K562 (cell line): ENCODE results near the gene RBPMS2. TPM values are rescaled to one million over a fixed set of nuclear protein-coding genes. Genes with fewer than 3 reads are reported as not detected.

ENCODE experiments used
- ATF7 ChIP-seq: fragments of 450-650 bp; IDR thresholded peaks from 2 replicates; pipeline ENCODE4 v1.7.1; 2014; ENCODE audit warnings: mild to moderate bottlenecking, moderate library complexity
- BRF1 ChIP-seq: IDR thresholded peaks from 3 replicates; pipeline ENCODE4 v1.6.1; 2011; ENCODE audit warnings: borderline replicate concordance, mild to moderate bottlenecking; ENCODE audit not compliant: insufficient read length; ENCODE audit errors: extremely low read depth
- C11orf30 ChIP-seq: fragments of 450-650 bp; IDR thresholded peaks from 2 replicates; pipeline ENCODE4 v1.6.1; 2016; ENCODE audit warnings: low read depth, mild to moderate bottlenecking
- CREM ChIP-seq: IDR thresholded peaks from 2 replicates; pipeline ENCODE4 v1.6.1; 2014; ENCODE audit warnings: antibody characterized with exemption, low read depth
- CXXC5 ChIP-seq: fragments of 250-450 bp; sonication (Bioruptor Pico); IDR thresholded peaks from 2 replicates; pipeline ENCODE4 v1.8.0; 2022; ENCODE audit warnings: inconsistent platforms, mild to moderate bottlenecking, moderate library complexity
- DPF2 ChIP-seq: fragments of 450-650 bp; IDR thresholded peaks from 2 replicates; pipeline ENCODE4 v1.6.1; 2016
- E2F4 ChIP-seq: sonication (generic); formaldehyde crosslinking; IDR thresholded peaks from 2 replicates; pipeline ENCODE4 v1.8.0; 2022; ENCODE audit warnings: mild to moderate bottlenecking, low read depth, missing genetic modification reagents
- FOS ChIP-seq: IDR thresholded peaks from 3 replicates; pipeline ENCODE4 v1.6.1; 2011; ENCODE audit not compliant: insufficient read length; ENCODE audit errors: extremely low read depth
- GATA2 ChIP-seq: sonication (generic); formaldehyde crosslinking; IDR thresholded peaks from 2 replicates; pipeline ENCODE4 v1.4.0; 2020; ENCODE audit warnings: mild to moderate bottlenecking, missing genetic modification reagents
- HNRNPK ChIP-seq: fragments of 200-400 bp; formaldehyde crosslinking; IDR thresholded peaks from one replicate; pipeline ENCODE4 v1.6.1; 2018; ENCODE audit warnings: mild to moderate bottlenecking, low read depth, low read length; ENCODE audit not compliant: poor library complexity, severe bottlenecking
- HOXB6 ChIP-seq: fragments of 250-450 bp; sonication (Bioruptor Pico); IDR thresholded peaks from 2 replicates; pipeline ENCODE4 v1.5.1; 2022; ENCODE audit warnings: mild to moderate bottlenecking, borderline replicate concordance
- NFE2 ChIP-seq: IDR thresholded peaks from 2 replicates; pipeline ENCODE4 v1.6.1; 2014; ENCODE audit warnings: antibody characterized with exemption, low read depth
- NRF1 ChIP-seq, 2 experiments: fragments of 450-650 bp; IDR thresholded peaks in 1 of 2; conservative IDR thresholded peaks in 1 of 2; 2 replicates each; pipeline ENCODE4 v1.6.1; 2014; ENCODE audit warnings: mild to moderate bottlenecking in 2 of 2
- SMC3 ChIP-seq: conservative IDR thresholded peaks from 2 replicates; pipeline ENCODE4 v1.6.1; 2011; ENCODE audit warnings: low read depth, low read length, improper control_type of control experiment; ENCODE audit not compliant: insufficient read depth
- TCF7 ChIP-seq: sonication (generic); IDR thresholded peaks from 2 replicates; pipeline ENCODE4 v1.6.1; 2016; ENCODE audit warnings: antibody characterized with exemption, borderline replicate concordance
- XRCC3 ChIP-seq: fragments of 450-650 bp; IDR thresholded peaks from 2 replicates; pipeline ENCODE4 v1.6.1; 2017; ENCODE audit warnings: mild to moderate bottlenecking, moderate library complexity
- ZBTB33 ChIP-seq: sonication (generic); formaldehyde crosslinking; IDR thresholded peaks from 2 replicates; pipeline ENCODE4 v1.8.1; 2023; ENCODE audit warnings: mild to moderate bottlenecking, missing genetic modification reagents
- ZNF140 ChIP-seq: fragments of 250-450 bp; sonication (Bioruptor Pico); IDR thresholded peaks from 2 replicates; pipeline ENCODE4 v1.8.0; 2021; ENCODE audit warnings: moderate library complexity, mild to moderate bottlenecking, inconsistent platforms
- ZNF197 ChIP-seq: fragments of 200-800 bp; sonication (Bioruptor generic); IDR thresholded peaks from 2 replicates; pipeline ENCODE4 v1.6.1; 2016; ENCODE audit warnings: low read depth, missing genetic modification characterization, missing compliant biosample characterization
- ZNF274 ChIP-seq: IDR thresholded peaks from 2 replicates; pipeline ENCODE4 v1.6.1; 2011; ENCODE audit warnings: low read depth, mild to moderate bottlenecking, low read length, moderate library complexity, borderline replicate concordance
- polyA plus RNA-seq, 8 experiments: library from polyadenylated mRNA; depleted of rRNA in 4 of 8; stranded (reverse) in 5 of 8; unstranded in 3 of 8; fragments of >200 nt; fragmentation: Nextera tagmentation in 2 of 8; fragmentation: Illumina TruSeq in 1 of 8; extraction: Ambion mirVana in 2 of 8; extraction: Trizol in 1 of 8; gene quantifications; 2 replicates each; pipeline versions ENCODE4 v1.2.1 to v1.2.3, GENCODE V29; 2011 to 2014; ENCODE audit warnings: inconsistent platforms in 1 of 8, missing spikeins in 1 of 8
- total RNA-seq, 7 experiments: library from RNA; depleted of rRNA in 6 of 7; stranded (reverse); fragments of >200 nt in 6 of 7; fragmentation: Illumina TruSeq in 2 of 7; extraction: Trizol in 2 of 7; gene quantifications; 2 replicates each; pipeline versions ENCODE4 v1.2.1 to v1.2.3, GENCODE V29; 2011 to 2021; ENCODE audit warnings: low replicate concordance in 1 of 7

RBPMS2 gene
- total and polyA plus RNA-seq, 9 of the 15 experiments (the other 6 are each of a cell fraction or from before 2014, with no cell fraction given): 0.11 to 2.6 (median 0.37) TPM; not detected in 1

- peak; percentile 28 to 38; a peak in 1 of 4 replicates for TF ChIP-seq NRF1 (conservative IDR thresholded peaks at IDR 0.05 in 1 of 2, IDR thresholded peaks at IDR 0.05 in 1 of 2)
- peak; percentile 99 for TF ChIP-seq ZBTB33 (CRISPR knock-in tag)
- TF ChIP-seq CXXC5 (CRISPR knock-in tag): peak; percentile 22; the same call in 1 of the 2 replicates
- 0 out of 2 replicates have a peak, but pooled peaks have one; percentile 14 for TF ChIP-seq SMC3
- peak; percentile 45; the same call in 1 of the 2 replicates for TF ChIP-seq CREM
- TF ChIP-seq FOS: no peak
- peak; percentile 71 for TF ChIP-seq GATA2
- TF ChIP-seq TCF7: no peak
- no peak for TF ChIP-seq BRF1
- TF ChIP-seq ZNF197 (CRISPR knock-in tag): no peak
- TF ChIP-seq ZNF274: no peak
- TF ChIP-seq XRCC3: no peak
- TF ChIP-seq ATF7: peak; percentile 41; the same call in 1 of the 2 replicates
- no peak for TF ChIP-seq HNRNPK
- TF ChIP-seq E2F4 (CRISPR knock-in tag): no peak
- TF ChIP-seq ZNF140 (CRISPR knock-in tag): no peak
- TF ChIP-seq HOXB6 (CRISPR knock-in tag): no peak
- peak; percentile 78 for TF ChIP-seq C11orf30
- TF ChIP-seq NFE2: peak; percentile 86
- peak; percentile 60 for TF ChIP-seq DPF2
Measured at GRCh38 chr15:64749999-64750657, 25.3 kb downstream of the RBPMS2 start (continued).
